ENCODE data around the gene ADGRG2.

DNA sequence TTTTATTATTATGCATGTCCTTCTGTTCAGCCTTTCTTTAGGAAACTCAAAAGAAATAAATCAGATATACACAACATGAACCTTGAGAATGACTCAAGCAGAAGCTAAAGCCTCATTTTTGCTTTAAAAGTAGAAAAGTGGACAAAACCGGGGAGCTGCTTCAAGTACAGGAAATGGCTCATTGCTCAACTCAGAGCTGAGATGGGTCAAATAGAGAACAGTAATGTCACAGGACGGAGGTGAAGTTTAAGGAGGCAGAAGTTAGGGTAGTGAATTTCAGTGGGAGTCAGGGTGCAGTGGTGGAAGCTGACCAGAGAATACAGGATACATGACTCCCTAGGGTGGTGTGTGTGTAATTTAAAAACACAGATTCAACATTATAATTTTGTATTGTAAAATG, 160.6 kb downstream of the ADGRG2 start:
- TF ChIP-seq, protein P1, sequence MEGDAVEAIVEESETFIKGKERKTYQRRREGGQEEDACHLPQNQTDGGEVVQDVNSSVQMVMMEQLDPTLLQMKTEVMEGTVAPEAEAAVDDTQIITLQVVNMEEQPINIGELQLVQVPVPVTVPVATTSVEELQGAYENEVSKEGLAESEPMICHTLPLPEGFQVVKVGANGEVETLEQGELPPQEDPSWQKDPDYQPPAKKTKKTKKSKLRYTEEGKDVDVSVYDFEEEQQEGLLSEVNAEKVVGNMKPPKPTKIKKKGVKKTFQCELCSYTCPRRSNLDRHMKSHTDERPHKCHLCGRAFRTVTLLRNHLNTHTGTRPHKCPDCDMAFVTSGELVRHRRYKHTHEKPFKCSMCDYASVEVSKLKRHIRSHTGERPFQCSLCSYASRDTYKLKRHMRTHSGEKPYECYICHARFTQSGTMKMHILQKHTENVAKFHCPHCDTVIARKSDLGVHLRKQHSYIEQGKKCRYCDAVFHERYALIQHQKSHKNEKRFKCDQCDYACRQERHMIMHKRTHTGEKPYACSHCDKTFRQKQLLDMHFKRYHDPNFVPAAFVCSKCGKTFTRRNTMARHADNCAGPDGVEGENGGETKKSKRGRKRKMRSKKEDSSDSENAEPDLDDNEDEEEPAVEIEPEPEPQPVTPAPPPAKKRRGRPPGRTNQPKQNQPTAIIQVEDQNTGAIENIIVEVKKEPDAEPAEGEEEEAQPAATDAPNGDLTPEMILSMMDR (IDR thresholded peaks at IDR 0.05) = no peak
- TF ChIP-seq POLR2A (IDR thresholded peaks at IDR 0.05; ENCODE audit: low read depth) = no peak

All from esophagus muscularis mucosa (tissue), 3 donors.